DMS79 treated with DMSO at 0.1 percent for 48 hours (cell line): ENCODE results near the gene JAM2.

ENCODE experiments used
- DNase-seq: peaks from one replicate; lab custom pipeline; 2025; lab: John Stamatoyannopoulos, UW

Gene JAM2

GRCh38 chr21:25717491-25718147 is 78.6 kb downstream of the JAM2 start:
- no peak for DNase-seq

GRCh38 chr21:25721987-25722386 is 82.9 kb downstream of the JAM2 start:
- no peak for DNase-seq

- DNase-seq, result no peak
Observed at GRCh38 chr21:25722631-25723030, 83.6 kb downstream of the JAM2 start.

- no peak for DNase-seq
Observed at GRCh38 chr21:25732091-25732760, 93.2 kb downstream of the JAM2 start.

GRCh38 chr21:25733859-25734653 is 95.0 kb downstream of the JAM2 start:
- DNase-seq, result peak; percentile 15

- no peak for DNase-seq
Observed at GRCh38 chr21:25734654-25734903, 95.5 kb downstream of the JAM2 start.

GRCh38 chr21:25734904-25735645 is 96.0 kb downstream of the JAM2 start, which contains the start of the genes ATP5PF and GABPA:
TSS of gene ATP5PF (minus strand) at chr21:25734904. CDS start at chr21:25729794, 5,110 bp downstream.
TSS of gene GABPA (plus strand) at chr21:25734972. CDS start at chr21:25741599, 6,627 bp downstream.
- peak; percentile 97 for DNase-seq

GRCh38 chr21:25735646-25736597 is 96.9 kb downstream of the JAM2 start:
- peak; percentile 57 for DNase-seq

GRCh38 chr21:25737421-25737820 is 98.4 kb downstream of the JAM2 start:
- no peak for DNase-seq

- no peak for DNase-seq
Observed at GRCh38 chr21:25742900-25743299, 103.8 kb downstream of the JAM2 start.

GRCh38 chr21:25744854-25745253 is 105.8 kb downstream of the JAM2 start:
- DNase-seq, result no peak

- DNase-seq, result no peak
Observed at GRCh38 chr21:25750085-25750484, 111.0 kb downstream of the JAM2 start.

GRCh38 chr21:25752416-25752815 is 113.4 kb downstream of the JAM2 start:
- DNase-seq, result no peak

- DNase-seq, result no peak
Observed at GRCh38 chr21:25756190-25756932, 117.3 kb downstream of the JAM2 start.

- DNase-seq, result no peak
Observed at GRCh38 chr21:25757531-25757930, 118.5 kb downstream of the JAM2 start.

GRCh38 chr21:25759573-25759972 is 120.5 kb downstream of the JAM2 start:
- DNase-seq, result no peak

- DNase-seq, result no peak
Observed at GRCh38 chr21:25760061-25760460, 121.0 kb downstream of the JAM2 start.

GRCh38 chr21:25760677-25761076 is 121.6 kb downstream of the JAM2 start:
- no peak for DNase-seq

GRCh38 chr21:25764065-25764464 is 125.0 kb downstream of the JAM2 start:
- no peak for DNase-seq
